Measurements from ENCODE around the gene ARSB.

ARSB gene

DNA sequence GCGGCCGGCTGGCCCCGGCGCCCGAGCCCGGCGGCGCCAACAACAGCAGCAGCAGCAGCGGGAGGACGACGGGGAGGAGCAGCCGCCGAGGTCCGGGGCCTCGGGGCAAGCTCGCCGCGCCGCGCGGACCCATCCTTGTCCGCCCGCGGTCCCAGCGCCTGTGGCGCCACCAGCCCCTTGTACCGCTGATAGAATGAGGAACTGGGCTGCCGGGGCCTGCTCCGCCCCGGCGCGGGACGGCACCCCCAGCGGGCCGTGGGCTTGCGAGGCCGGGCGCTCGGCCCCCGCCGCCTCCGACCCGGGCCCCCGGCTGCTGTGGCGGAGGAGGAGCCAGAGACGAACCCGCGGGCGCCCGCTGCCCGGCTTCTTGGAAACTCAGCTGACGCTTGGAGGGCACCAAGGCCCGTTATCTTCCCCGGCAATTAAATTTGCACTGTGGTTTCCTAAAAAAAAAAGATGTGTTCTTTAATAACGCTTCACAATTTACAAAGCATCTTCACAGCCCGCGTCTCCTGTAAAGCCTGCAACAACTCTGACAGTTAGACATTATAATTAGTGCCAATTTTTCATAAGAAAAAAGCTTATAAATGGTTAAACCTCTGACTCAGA lies at the start of gene ARSB:
Gene ARSB (minus strand): TSS at position 195 of the 609 bp plus-strand sequence. CDS start 62 bp downstream, at position 133.
- peak; percentile 39 to 54 for DNase-seq

DNA sequence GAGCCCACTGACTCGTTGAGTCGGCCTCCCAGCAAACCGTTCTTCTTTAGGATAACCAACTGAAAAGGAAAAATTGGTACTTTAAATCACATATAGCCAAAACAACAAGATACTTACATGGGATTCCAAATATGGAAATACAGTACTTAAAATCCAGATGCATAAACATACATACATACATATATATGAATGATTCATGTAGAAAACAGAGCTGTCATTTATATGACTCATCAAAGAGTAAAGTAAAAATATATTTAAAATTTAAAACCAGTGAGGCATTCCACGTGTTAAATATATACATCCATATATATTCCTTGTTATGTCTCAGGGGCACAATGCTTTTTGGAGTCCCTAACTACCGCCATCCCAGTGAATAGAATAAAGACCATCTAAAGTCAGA lies 47.7 kb upstream of the ARSB start:
- DNase-seq = no peak

DNA sequence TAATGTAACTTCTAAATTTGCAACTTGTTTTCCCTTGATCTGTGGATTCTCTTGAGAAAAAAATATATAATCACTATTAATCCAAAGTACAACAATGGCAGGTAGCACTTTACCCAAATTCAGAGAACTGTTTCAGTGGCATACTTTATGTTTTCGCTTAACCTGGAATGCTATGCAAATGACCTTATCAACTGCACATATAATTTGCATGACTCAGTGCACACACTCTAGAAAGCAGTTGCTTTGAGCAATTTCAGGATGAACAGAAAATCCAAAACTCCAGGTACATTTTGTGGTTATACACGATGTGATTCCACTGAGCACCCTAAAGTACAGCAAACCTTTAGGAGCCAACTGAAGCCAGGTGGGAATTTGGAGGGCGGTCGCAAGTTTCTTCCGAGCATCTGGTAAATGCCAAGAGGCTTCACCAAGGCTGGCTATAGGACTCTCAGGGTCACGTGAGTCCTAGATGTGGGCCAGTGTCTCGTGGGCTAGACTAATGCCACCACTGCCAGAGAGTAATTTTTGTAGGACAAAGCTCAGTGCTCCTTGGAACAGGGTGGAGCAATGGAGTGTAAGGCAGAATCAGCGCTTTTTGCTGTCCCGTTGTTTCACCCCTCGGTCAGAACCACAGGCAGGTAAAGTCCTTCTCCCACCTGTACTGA lies 47.1 kb upstream of the ARSB start:
- no peak for DNase-seq

DNA sequence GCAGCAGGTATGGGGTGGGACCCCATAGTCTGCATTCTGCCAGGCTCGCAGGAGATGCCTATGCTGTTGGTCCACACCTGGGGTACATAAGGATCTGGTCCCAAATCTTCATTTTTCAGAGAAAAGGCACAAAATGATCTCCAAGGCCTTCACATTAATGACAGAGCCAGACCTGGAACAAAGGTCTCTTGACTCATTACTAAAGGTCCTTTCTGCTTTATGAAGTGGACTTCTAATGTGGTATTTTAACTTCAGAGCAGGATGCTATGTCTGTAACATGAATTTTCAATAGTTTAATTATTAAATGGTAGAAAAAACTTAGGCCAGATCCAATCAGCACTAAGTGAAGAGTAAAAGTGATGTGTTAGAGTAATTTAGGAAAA lies 46.4 kb upstream of the ARSB start:
- DNase-seq = no peak

DNA sequence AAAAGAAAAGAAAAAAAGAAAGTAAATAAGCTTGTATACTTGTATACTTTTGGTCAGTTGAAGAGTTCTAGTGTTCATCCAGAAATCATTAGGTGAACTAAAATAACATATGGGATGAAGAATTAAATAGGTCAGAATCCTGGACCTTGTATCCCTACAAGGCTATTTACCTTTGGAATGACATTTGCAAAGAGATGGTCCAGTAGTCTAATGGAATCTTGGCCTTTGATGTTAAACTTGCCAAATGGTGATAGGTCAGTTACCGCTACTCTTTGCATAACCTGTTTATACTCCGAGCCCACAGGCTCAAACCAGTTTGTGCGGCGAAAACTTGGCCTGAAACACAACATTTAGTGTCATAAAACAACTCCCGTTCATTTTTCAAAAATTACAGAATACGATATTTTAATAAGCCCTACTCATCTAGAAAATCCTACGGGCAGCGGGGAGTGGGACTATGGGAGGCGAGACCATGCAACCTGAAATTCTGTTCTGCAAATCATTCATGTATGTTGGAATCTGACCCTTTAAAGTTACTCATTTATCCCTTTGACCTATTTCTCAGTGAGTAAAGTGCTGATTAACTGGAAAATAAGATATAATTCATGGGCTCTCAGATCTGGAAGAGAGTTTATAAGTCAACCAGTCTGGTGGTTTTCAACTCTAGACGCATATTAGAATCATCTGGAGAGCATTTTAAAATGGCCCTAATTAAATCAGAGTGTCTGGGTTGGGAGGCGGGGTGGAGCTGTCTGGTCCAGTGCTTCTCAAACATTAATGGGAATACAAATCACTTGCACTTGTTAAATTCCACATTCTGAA lies 45.8 kb upstream of the ARSB start:
- no peak for DNase-seq

DNA sequence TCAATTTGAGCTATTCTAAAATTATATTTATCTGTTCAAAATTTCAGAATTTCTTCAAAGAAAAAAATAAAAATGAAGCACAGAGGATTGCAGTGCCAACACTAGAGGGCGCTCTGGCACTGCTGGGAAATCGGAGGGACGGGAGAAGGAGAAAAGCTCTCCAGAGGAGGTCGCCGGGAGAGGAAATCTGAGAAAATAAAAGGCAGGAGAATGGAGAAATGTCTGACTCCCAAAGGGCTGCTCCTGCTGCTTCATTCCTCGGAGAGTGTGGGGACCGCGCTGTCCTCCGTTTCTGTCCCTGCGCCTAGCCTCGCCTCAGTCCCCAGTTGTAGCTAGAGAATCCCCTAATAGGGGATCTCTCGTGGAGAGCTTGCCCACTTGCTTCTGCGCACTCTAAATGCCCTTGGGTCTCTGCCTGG lies 40.0 kb upstream of the ARSB start:
- peak; percentile 8 to 43 for DNase-seq

DNA sequence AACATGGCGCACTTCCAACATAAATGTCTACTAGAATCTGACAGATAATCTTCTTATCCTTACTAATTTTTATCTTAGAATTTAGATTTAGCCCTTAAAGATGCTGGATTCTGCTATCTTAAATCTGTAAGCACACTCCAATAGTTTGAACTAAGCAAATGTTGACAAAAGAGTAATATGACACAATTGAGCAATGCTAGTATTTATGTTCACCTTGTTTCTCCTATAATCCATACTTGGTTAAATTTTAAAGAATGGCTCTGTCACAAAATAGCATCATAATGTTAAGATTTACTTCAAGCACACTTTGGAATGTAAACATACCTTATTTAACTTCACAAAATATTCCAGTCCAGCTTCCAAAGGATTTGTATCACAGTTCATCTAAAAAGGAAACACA lies 38.8 kb upstream of the ARSB start:
- no peak for DNase-seq

DNA sequence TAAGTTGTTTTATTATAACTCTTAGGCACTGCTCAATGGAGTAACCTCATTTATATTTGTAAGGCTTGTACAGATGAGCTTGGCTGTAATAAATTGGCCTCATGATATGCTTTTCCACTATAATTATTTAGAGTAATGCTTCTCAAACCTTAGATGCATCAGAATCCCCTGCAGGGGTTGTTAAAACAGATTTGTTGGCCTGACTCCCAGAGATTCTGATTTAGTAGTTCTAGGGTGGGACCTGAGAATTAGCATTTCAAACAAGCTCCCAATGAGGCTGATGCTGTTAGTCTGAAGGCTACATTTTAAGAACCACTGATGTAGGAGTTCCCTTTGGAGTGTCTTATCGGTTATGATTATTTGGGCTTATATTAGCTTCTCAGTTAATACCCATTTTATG lies 38.2 kb upstream of the ARSB start:
- DNase-seq = no peak

DNA sequence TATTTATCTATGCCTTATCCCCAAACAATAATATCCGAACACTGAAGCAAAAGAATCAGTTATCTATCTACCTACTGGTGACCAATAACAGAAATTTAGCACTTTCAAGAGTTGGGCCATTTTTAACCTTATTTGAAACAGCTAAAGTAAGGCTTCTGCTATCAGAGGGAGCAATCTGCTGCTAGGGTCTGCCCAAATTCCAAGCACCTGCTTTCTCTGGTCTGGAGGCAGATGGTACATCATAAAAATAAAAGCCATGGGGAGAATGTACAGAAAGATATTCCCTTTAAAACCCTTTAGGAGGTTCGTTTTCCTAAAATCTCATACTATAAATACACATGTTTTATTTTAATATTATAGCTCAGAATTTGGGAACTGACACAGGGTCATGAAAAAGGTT lies 37.7 kb upstream of the ARSB start:
- no peak for DNase-seq

DNA sequence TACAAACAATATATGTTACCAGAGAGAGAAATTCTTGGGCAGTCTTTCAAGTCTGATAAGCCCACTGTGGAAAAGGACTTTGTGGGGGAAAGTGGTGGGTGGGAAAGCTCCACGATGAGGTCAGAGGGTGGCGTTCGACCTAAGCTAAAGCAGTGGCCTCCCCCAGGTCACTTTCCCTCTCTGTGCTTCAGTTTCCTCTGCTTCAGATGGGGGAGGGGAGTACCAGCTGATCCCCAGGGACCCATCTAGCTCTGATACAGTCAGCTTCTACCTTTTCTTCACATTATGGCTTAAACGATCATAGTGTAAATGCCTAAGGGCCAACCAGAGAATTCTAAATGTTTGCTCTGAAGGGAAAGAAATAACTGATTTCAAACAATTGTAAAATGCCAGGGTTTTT lies 36.6 kb upstream of the ARSB start:
- no peak for DNase-seq

DNA sequence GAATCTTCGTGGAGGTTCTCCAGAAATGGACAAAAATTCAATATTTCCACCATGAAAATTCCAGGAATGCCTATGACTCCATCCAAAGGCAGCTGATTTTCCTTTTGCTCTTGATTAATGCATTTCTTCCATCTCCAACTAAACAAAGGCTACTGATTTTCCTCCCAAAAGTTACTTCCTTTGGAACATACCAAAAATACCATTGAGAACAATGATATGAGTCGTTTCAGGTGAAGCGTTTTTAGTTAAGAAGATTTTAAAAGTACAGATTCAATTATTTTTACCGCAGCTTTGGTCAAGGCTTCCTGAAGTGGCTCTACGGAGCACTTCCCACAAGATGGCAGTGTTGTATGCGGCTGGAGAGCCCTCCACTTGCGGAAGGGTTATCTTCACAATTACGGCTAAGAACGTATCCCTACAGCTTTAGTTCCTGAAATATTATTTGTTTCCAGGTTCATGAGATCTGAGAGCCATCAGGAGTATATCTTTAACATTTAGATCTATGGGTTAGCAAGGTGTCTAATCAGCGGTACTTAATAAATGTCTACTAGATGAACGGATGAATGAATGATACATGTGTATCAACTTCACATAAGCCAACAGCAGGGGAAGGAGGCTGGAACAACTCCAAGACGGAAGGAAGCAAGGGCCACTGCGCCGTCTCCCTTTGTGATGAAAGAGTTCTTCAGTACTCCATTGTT lies 35.9 kb upstream of the ARSB start:
- peak; percentile 15 to 25 for DNase-seq

DNA sequence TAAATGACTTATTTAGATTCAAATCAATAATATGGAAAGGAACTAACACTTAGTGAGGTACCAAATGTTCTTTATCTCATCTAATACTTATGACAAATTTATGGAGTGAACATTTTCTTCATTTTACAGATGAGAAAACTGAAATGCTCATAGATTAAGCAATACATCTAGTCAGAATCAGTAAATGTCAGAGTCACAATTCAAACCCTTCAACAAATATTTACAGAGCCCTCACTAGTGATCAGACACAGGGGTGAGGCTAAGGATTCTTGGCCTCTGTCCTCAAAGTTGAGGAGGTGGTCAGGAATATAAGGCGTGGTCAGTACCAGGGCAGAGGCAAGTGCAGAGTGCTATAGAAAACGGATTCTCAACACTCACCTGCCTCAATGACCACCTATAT lies 29.5 kb upstream of the ARSB start:
- DNase-seq = no peak

DNA sequence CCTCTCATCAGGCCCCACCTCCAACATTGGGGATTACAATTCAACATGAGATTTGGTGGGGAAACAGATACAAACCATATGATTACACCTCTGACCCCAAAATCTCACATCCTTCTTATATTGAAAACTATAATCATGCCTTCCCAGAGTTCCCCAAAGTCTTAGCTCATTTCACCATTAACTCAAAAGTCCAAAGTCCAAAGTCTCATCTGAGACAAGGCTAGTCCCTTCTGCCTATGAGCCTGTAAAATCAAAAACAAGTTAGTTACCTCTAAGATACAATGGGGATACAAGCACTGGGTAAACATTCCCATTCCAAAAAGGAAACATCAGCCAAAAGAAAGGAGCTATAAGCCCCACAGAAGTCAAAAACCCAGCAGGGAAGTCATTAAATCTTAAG lies 26.8 kb upstream of the ARSB start:
- DNase-seq = no peak

DNA sequence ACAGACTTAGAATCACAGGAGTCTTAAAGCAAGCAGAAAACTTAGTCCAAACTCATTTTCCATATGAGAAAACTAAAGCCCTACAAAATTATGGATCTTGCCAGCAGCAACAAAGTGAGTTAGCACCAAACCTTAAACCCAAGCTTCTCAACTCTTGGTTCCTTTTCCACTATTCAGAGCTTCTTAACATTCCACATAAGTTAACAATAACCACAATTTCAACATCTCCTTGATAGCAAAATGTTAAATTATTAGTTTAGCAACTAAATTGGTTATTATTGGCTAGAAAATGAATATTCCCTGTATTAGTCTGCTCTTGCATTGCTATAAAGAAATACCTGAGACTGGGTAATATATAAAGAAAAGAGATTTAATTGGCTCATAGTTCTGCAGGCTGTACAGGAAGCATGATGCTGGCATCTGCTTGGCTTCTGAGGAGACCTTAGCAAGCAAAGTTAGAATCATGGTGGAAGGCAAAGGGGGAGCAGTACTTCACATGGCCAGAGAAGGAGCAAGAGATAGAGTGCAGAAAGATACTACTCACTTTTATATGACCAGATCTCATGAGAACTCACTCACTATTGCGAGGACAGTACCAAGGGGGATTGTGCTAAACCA lies 26.2 kb upstream of the ARSB start:
- DNase-seq = no peak

DNA sequence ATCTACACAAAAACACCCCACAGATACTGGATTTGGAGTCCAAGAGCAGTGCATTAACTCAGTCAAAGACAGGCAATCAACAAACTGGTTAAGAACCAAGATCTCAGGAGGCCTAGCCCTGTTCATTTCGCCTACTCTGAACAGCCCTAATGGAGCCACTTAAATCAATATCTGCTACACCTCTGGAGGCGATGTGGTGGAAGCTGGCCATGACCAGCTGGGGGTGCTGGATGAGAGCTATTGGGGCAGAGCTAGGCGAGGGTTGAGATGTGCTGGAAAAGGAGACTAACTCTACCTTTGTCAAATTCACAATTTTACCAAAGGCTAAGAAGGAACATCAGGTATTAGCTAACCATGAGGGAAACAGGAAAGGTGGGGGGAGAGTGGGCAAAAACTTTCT lies 23.3 kb upstream of the ARSB start:
- DNase-seq = no peak

DNA sequence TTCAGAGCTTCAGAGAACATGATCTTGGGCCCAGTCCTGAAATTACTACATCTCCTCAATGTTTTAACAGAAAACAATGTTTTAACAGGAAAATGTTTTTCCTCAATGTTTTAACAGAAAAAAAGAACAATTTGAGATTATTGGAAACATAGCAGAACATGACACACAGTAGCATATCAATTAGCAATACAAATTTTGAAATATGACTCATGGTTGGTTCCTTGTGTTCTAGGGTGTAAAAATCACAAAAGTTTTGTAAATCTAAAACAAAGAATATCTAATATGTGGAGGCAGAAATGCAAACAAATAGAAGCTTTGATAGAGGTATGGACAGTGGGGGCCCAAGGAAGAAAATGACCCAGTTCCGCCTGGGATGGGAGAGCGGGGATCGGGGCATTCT lies 22.8 kb upstream of the ARSB start:
- no peak for DNase-seq

DNA sequence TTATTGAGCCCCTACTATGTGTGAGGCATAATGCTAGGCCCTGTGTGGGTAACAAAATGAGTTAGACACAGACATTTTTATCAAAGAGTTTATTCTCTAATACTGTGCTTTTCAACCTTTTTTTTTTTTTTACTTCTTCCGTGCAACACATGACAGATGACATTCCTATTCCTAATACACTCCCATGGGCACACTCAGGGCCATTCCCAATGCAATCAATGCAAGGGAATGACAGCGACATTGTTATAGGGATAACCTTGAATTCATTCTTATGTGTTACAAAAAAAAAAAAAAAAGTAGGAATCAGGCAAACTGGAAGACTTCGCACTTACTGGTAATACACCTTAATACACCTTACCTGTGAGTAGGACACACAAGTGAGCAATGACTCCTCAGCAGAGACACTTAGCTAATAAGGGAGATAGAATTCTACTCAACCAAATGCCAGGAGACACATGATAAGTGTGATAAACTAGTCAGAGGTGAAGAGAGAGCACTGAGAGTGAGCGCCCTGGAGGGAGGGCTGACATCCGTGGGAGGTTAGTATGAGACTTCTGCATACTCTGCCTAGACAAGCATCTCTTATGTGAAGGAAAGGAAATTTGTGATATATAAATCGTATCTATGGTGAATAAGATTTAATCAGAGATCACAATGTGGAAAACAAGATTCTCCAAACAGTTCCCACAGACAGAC lies 21.0 kb upstream of the ARSB start:
- no peak for DNase-seq

DNA sequence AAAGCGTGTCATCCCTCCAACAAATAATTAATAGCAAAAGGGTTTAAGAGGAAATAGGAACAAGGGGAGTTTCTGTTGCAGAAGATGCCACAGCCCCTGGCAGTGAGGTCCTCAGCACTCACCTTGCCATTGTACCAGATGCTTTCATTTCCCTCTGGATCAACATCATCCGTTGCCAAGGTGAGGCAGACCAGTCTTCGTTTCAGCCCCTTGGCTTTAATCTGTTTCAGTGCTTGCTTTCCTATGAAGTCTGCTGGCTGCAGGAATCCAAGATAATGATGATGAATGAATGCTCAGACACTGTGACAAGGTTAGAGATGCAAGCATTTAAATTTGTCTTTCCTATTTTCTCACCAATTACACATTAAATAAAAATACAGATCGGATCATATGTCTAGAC lies 20.0 kb upstream of the ARSB start:
- DNase-seq = no peak

DNA sequence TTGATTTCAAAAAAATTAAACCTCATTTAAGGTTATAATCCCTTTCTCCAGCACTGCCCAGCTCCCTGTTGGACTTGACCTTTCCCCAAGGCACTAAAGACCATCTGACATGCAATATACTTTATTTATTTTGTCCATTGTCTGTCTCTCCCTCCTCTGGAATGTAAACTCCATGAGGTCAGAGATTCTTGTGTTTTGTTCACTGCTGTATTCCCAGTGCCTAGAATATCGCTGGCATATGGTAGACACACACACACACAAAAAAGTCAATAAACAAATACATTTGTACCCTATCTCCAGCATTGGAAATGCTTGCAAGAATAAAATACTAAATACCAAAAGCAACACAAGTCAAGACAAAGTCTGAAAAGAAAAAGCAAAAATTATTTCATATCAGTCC lies 17.3 kb upstream of the ARSB start:
- DNase-seq = no peak

DNA sequence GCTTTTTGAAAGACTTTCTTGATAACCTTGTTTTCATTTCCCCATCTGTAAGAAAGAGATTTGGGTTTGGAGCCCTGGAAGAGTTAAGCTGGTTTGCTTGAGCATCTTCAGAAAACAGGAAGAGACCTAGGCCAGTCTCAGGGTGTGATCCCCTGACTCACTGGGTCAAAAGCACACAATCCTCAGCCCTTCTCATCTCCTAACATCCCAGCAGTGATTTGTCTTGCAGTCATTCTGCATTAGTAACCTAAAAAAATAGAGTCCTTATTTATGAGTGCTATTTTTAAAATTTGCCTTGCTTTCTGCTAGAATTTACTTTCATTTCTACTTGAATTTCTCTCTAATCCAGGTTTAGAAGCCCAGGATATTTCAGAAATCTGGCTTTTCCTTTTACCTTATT lies 16.4 kb upstream of the ARSB start:
- no peak for DNase-seq

DNA sequence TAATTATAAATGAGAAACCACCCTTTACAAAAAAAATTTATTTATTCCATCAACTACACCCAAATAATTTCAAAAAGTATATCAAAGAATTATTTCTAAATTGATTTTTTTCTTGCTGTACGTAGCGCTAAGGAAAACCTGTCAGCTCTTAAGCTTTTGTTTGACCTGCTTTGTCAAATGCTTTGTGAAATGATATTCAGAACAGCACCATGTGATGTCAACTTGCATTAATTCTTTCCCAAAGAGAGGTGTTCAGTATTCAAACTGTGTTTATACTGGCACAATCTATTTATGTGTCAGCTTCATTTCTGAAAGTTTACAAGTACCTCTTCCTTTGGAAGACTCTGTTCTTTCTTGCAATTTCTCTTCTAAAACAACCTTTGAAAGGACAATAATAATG lies 12.0 kb upstream of the ARSB start:
- DNase-seq = no peak

DNA sequence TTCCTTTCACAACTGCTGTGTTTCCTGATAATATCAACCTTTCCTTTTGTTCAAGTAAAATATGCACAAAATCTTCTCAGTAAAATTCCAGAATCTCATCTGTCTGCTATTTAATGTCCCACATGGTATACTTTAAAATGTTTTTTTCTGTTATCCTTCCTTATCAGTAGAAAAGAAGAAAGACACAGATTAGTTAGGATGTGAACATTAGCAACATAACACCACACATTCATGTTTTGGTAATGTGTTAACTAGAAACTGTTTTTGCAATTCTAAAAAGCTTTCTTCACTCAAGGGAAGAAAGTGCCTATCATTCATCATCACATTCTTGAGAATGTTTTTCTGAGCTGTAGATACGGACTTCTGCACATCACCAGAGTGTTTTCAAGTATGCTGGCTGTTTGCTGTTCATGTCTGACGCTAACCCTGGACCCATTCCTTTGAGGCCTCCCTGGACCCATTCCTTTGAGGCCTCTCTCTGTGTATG lies 10.5 kb upstream of the ARSB start:
- no peak for DNase-seq

Measured in stimulated activated CD4-positive, alpha-beta T cell treated with anti-CD3 and anti-CD28 coated beads, Interleukin-4, amount 100 ng/mL, for 4 hours (primary cell).